AG10803 (cell line): Measurements from ENCODE around the gene SLC35D2.

Source experiments
- DNase-seq: peaks from one replicate; pipeline ENCODE4 v3.0.0; 2010; ENCODE audit warnings: low read depth
- H3K4me3 ChIP-seq: 2 replicates; pipeline ENCODE4 v1.5.1; 2011; ENCODE audit warnings: mild to moderate bottlenecking, low read length, control low read depth
- TF ChIP-seq, protein P1 (sequence below): conservative IDR thresholded peaks from 2 replicates; pipeline ENCODE4 v1.5.1; 2011; ENCODE audit warnings: mild to moderate bottlenecking, low read length, control low read depth, inconsistent platforms

Gene SLC35D2

DNA sequence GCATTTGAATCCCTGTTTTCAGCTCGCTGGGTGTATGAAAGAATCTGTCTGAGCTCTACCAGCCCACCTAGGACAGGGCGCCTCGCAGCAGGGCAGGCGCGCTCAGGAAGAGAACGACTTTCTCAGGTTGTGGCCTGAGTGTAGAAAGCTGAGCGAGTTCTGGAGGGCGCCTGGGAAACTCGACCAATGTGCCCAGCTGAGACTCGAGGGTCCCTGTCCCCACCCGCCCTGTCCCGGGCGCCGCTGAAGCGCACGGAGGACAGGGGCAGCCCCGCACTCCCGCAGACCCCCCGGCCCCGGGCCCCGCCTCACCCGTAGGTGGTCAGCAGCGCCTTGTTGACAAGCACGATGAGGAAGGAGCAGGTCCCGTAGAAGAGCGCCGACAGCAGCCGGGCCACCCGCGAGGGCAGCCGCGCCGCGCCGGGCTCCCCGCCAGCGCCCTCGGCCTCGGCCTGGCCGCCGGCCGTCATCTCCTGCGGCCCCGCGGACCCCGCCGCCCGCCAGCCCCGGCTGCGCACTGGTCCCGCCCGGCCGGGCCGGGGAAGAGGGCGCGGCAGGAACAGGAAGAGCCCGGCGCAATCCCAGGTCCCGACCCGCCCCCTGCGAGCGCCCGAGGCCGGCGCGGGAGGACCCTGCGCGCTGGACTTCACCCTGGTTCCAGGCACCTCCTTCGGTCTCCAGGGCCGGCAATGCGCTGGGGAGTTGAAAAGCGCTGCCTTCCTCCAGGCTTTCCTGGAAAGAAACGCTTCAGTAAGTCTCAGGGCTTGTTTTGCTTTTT is at the start of gene SLC35D2:
Gene SLC35D2 (minus strand): TSS at position 547 of the 778 bp plus-strand sequence. CDS start 77 bp downstream, at position 470.
- DNase-seq, result peak; percentile 53
- TF ChIP-seq, protein P1, sequence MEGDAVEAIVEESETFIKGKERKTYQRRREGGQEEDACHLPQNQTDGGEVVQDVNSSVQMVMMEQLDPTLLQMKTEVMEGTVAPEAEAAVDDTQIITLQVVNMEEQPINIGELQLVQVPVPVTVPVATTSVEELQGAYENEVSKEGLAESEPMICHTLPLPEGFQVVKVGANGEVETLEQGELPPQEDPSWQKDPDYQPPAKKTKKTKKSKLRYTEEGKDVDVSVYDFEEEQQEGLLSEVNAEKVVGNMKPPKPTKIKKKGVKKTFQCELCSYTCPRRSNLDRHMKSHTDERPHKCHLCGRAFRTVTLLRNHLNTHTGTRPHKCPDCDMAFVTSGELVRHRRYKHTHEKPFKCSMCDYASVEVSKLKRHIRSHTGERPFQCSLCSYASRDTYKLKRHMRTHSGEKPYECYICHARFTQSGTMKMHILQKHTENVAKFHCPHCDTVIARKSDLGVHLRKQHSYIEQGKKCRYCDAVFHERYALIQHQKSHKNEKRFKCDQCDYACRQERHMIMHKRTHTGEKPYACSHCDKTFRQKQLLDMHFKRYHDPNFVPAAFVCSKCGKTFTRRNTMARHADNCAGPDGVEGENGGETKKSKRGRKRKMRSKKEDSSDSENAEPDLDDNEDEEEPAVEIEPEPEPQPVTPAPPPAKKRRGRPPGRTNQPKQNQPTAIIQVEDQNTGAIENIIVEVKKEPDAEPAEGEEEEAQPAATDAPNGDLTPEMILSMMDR, result no peak
- H3K4me3 ChIP-seq, result peak within 1 kb of the TSS; percentile 55

DNA sequence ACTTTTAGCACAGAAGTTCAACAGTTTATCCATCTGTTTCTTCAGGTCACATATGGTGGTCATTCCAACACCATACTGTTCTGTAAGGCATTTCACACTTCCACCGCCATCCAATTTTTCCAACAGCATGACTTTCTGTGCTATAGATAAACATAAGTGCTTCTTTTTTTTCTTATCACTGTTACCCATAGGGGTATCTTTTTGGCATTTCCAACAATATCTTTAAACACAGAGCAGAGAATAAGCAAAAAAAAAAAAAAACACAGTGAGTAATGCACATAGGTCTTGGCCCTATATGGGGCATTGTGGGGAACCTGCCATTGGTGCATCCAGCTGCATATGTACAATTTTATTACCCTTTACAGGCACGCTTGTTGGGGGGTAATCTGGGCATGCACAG is 46.9 kb upstream of the SLC35D2 start:
- TF ChIP-seq, protein P1, result no peak
- H3K4me3 ChIP-seq, result no peak overlapping the region
- no peak for DNase-seq

DNA sequence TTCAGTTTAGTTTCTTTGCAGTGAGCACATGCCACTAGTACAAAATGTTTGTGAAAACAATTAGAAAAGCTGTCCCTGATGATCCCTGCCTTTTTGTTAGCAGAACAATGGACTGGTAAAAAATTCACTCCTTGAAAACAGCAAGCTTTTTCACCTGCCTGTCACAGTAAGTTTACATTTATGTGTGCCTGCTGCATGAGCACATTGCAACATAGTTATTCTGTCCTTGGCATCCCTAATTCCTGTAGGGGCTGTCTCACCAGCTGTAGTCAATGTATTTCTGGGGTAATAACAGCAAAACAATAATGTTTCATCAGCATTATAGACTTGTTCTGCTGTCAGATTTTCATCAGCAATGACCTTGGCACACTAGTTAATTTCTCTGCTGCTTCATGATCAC is 46.2 kb upstream of the SLC35D2 start:
- no peak overlapping the region for H3K4me3 ChIP-seq
- no peak for DNase-seq
- TF ChIP-seq, protein P1, result no peak

DNA sequence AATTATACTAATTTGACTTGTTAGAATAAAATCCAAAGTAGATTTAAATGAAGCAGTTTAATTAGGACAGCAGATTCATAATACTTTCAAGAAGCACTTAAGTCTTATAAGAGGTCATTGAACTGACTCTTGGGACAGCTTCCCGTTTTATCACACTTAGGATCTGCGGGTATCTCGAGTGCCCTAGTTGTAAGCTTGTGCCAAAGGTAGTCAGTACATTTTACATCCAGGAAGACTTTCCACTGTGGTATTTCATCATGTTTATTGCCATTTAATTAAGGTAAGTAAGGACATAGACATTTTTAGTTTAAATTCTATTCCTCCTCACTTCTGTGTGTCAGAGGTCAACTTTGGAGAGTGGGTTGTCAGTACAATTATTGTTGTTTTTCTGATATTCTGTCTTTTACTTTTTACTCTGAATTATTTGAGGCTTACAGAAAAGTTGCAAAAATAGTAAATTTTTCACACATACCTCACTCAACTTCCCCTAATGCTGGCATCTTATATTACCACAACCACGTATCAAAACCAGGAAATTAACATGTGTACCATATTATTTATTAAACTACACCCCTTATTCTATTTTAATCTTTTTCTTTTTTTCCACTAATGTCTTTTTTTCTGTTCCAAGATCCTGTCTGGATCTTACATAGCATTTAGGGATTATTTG is 42.1 kb upstream of the SLC35D2 start:
- no peak for DNase-seq
- TF ChIP-seq, protein P1, result no peak

DNA sequence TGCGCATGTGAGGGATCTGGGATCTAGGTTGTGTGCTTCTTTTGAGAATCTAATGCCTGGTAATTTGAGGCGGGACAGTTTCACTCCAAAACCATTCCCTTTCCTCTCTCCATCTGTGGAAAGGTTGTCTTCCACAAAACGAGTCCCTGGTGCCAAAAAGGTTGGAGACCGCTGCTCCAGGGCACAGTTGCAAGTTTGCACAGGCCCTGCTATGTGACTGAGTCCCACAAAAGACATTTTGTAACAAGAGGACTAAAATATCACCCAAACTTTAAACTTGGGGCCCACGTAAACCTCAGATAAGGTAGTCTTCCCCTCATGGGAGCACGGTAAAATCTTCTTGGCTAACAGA is 40.5 kb upstream of the SLC35D2 start:
- H3K4me3 ChIP-seq, result no peak overlapping the region
- DNase-seq, result no peak
- TF ChIP-seq, protein P1, result no peak

More for the DNA sequence above, 42.1 kb upstream of the SLC35D2 start:
- H3K4me3 ChIP-seq, result no peak overlapping the region

DNA sequence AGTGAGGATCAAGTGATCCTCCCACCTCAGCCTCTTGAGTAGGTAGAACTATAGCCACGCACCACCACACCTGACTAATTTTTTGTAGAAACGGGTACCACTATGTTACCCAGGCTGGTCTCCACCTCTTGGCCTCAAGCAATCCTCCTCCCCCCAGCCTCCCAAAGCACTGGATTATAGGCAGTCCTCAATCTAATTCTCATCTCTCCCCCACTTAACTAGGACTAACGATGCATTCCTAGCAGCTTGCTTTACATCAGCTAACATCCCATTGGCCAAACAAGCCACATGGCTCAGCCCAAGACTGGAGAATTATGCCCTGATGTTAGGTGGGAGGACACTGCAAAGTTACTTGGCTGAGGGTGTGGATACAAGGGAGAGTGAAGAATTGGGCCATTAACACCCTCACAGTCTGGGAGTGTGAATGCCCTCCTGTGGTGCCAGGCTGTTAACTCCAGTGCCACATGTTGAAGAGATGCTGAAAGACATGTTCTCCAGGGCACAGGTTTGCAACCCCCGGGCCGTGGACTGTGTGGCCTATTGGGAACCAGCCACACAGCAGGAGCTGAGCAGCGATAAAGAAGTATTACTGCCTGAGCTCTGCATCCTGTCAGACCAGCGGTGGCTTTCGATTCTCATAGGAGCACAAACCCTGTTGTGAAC is 39.9 kb upstream of the SLC35D2 start:
- TF ChIP-seq, protein P1, result no peak
- no peak overlapping the region for H3K4me3 ChIP-seq
- no peak for DNase-seq
